HPDE6-E6E7 (cell line): ENCODE data around the gene UQCR11.

ENCODE experiments used
- DNase-seq: peaks from one replicate; pipeline ENCODE4 v3.0.0; 2011; ENCODE audit warnings: missing footprints; ENCODE audit errors: extremely low spot score

Gene UQCR11

DNA sequence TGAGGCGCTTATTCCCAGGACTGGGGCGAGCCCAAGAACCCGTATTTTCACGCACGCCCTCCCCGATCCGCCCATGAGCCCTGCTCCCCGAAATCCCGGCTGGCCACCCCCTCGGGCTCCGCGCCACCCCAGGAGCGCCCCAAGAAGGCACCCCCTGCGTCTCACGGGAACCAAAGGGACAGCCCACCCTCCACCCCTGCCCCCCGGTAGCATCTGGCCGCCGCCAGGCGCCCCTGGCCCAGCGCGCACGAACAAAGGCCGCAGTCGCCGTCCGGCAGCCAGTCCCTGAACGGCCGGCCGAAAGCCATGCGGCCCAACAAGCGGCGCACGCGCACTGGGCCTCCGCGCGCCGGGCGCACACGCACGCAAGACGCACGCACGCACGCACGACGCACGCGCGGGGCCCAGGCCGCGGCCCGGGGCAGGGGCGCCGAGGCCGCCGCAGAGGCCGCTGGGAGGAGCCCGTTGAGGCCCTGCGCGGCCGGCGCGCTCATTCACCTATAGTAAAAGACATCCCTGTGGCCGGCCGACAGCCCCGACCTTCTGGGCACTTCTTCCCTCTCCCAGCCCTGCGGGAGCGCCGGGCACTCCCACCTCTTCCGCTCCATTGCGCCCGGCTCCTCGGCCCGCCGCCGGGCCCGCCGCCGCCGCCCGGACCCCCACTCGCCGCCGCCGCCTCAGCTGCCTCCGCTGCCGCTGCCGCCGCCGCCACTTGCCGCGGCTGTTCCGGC, 13.1 kb downstream of the UQCR11 start:
- peak; percentile 87 for DNase-seq

DNA sequence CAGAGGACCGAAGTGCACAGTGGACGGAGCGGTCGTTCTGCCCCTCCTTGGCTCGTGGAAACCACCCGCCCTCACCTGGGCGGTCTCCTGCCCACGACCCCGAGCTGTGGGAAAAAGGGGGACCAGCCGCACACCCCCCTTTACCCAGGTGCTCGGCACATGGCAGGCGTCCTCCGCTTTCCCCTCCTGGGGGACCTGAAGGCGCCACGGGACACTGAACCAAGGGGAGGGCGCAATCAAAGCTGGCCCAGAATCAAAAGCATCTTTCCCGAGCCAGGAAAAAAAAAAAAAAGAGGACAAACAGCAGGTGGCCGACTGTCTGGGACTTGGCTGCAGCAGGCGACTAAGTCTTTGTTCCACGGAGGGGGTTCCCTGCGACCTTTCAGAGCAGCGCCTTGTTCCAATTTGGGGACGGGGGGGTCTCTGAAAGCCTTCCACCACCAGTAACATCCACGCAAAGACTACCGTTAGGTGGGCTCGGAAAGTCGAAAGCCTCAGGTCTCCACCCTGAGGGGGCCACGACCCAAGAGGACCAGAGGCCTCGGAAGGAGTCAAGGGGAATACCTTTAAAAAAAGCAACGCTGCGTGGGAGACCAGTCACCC, 13.7 kb downstream of the UQCR11 start:
- DNase-seq = no peak

DNA sequence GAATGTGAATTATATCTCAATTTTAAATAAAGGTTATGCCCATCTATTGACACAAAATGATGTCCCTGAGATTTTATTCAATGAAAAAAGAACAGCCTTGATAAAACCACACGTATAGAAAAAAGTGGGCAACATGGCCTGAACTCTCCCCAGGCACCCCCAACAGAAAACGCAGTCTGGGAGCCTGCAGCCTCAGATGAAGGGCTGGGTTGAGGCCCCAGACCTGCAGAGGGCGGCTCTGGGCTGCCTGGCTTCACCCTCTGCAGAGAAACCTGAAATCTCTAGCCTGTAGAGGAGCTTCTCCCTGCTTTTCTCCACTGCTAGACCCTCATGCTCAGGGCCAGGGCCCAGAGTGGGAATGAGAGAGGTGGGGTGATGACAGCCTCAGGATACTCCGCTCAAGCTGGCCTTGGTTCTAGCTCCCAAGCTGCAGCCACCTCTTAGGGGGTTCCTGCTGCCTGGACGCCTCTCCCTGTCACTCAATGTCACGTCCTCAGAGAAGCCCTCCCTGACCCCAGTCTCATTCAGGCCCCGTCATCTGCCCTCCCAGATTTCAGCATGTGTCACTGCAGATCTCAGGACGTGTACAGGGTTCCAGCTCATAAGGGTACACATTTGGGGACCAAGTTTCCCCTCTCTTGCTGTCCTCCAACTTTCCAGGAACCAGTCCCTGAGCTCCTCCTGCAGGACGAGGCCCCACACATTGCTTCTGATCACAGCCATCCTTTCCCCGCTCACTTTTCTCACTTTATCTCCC, 14.4 kb downstream of the UQCR11 start:
- DNase-seq = no peak

DNA sequence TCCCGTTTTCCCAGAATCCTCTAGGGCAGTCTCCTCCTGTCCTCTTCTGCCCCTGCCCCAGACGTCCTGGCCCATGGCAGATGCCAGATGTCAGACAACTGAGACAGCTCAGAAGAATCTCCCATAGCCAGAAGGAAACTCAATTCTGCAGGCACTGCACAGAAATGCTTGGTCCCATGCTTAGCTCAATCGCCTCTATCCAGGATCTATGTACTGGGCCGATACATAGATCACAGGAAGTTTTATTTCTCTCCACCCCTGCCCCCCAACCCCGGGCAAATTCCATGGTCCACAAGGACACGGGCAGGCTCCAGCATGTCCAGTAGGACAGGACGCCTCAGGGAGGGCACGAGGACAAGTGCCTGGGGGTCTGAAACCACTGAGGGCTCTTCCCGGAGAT, 17.4 kb downstream of the UQCR11 start:
- DNase-seq = no peak

DNA sequence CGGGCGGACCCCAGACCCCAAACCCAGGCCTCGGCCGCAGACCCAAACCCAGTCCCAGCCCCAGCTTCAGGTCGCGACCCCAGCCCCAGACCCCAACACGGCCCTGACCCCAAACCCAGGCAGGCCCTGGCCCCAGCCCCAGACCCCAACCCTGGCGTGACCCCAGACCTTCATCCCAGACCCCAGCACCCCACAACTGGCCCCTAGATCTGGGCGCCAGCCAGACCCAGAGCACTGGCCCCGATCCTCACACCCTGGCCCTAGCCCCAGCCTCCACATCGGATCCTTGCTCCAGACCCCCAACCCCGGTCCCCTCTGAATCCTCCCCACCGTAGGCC, 20.1 kb downstream of the UQCR11 start:
- no peak for DNase-seq

DNA sequence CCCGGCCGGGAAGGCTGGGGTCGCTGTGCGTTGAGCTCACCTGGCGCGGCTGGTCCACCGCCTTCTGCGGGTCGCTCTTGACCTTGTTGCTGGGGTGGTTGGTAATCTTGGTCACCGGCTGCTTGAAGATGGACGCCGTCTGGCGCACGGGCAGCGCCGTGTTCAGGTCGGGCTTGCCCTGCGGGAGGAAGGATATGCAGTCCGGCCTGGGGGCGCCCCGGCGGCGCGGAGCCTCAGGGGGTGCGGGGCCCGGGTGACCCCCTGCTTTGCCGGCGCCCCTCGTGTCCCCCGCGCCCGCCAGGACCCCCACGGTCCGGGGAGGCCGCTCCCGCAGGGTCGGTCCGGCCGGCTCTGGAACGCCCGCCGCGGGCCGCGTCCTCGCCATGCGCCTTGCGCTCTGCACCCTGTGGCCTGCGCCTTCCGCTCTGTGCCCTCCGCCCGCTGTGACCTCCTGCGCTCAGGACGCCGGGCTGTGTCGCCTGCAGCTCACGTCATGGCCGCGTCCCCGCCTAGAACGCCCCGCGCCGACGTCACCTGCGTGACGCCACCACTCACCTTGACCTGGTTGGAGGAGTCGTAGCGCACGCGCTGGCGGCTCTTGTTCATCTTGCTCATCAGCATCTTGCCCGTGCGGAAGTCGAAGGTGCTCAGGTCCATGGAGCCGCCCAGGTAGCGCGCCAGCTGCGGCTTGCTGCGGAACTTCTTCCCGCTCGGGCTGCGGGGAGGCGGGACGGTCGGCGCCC, 20.6 kb downstream of the UQCR11 start:
- DNase-seq = no peak

DNA sequence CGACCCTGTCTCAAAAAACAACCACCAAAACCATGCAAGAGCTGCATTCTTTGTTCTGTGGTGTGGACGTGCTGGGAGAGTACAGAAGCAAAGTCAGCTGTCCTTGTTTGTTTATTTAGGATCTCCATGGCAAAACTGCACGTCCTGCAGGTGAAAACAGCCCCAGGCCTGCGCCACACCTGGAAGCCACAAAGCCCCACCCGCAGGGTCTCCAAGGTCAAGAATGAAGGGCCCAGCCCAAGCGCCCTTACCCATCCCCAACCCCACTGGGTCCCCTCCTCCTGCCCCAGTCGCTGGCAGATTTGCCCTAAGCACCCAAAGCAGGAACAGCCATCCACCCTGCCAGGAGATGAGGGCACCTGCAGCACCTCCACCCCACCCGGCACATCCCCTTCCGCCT, 23.1 kb downstream of the UQCR11 start:
- DNase-seq = no peak

DNA sequence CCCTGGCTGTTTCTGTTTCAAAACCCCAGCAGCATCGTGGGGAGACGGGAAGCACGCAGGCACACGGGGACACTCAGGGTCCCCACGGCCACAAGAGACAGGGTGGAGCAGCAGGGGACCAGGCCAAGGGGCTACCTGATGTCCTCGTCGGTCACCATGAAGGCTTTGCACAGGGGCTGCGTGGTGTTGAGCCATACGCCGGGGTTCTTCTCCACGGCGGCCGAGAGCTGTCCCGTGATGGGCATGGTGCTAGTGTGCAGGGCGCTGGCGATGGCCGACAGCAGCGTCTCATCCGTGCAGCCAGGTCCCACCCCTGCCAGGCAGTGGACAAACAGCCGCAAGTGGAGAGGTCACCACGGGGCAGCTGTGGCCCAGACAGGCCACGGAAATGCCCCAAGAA, 24.3 kb downstream of the UQCR11 start:
- no peak for DNase-seq

DNA sequence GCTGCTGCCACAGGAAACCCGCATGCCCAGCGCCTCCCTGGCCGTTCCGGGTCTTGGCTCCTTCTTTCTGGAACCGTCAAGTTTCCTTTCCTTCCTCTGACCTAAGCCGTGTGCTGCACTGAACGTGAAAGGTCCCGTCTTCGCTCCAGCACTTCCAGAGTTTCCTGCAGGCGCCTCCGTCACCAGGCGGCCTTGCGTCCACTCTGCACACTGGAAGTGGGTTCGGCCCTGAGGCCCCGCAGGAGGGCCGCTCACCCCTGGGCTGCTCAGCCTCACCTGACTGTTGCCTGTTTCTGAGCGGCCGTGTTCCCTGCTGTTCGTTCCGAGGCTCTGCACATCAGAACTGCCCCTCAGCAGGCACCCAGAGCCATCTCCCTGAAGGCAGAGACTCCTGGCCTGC, 24.9 kb downstream of the UQCR11 start:
- DNase-seq = no peak

DNA sequence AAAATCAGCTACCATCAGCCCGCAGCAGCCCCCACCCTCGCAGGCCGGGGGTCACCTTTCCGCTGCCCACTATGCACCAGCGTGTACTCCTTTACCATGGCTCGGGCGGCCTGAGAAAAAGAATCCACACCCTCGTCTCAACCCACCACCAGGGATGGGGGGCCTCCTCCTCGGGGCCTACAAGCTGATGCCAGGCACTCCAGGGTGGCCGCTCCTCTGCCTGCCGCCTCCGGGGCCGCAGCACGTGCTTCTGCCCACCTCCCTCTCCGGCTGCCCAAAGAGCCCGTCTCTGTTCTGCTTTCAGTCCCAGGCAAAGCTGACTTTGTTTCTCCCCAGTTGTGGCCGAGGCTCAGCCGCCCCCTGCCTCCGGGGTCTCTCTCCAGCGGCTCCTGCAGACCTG, 26.0 kb downstream of the UQCR11 start:
- DNase-seq = no peak

DNA sequence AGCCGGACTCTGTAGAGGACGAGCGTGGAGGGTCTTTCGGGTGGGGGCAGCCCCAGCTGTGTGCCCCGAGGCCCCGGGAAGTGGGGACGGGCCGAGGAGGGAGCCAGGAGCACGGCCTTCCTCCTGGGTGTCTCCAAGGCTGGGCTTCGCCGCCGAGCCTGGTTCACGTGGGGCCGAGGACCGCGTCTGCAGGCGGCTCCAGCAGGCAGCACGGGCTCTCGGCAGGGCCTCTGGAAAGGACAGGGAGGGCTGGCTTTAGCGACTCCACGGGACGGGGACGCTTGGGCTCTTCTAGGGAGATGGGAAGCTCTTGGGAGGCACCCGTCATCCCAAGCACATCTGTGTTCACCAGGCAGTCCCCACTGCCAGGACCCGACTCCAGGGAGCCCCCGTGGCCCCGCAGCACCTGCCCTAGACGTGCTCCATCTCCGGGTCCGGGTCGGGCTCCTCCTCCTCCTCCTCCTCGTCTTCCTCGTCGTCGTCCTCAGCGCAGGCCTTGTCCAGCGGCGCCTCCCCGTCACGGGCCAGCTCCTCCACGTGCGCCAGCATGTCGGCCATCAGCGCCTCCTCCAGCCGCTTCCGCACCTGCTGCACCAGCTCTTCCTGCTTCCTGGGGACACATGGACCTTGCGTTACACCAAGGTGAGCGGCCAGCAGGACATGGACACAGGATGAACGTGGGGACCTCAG, 27.2 kb downstream of the UQCR11 start:
- no peak for DNase-seq

DNA sequence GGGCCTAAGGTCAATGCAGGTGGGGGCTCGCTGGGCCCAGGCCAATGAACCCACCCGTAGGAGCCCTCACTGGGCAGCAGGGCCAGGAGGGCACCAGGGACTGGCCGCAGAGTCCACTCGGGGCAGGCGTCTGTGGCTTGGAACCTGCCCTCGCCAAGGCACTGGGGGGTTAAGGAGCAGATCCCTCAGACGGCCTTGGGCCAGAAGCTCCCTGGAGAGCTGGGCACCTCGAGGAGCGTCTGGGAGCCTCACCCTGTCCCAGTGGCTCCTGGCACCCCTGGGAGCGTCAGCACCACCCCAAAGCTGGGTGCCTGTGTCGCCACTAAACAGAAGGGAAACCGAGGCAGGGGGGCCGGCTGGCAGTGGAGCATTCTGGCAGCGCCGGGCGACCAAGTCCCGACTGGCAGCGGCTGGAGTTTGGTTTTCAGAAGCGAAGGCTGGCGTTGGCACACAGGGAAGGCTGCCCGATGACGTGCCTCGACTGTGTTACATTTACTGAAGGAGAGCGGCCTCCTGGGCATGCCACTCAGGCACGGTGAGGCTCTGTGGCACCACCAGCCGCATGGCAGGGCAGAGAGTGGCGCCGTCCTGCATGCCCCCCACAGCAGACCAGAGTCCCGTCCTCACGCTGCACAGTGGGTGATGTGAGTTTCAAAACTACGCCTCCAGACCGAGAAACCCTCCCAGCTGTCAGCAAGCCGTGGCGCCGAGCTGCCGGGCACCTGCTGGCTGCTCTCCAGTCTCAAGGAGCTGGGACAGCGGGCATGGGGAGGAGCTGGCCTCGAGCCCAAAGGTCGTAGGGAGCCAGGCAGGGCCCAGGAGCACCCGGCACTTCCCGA, 28.0 kb downstream of the UQCR11 start:
- no peak for DNase-seq

DNA sequence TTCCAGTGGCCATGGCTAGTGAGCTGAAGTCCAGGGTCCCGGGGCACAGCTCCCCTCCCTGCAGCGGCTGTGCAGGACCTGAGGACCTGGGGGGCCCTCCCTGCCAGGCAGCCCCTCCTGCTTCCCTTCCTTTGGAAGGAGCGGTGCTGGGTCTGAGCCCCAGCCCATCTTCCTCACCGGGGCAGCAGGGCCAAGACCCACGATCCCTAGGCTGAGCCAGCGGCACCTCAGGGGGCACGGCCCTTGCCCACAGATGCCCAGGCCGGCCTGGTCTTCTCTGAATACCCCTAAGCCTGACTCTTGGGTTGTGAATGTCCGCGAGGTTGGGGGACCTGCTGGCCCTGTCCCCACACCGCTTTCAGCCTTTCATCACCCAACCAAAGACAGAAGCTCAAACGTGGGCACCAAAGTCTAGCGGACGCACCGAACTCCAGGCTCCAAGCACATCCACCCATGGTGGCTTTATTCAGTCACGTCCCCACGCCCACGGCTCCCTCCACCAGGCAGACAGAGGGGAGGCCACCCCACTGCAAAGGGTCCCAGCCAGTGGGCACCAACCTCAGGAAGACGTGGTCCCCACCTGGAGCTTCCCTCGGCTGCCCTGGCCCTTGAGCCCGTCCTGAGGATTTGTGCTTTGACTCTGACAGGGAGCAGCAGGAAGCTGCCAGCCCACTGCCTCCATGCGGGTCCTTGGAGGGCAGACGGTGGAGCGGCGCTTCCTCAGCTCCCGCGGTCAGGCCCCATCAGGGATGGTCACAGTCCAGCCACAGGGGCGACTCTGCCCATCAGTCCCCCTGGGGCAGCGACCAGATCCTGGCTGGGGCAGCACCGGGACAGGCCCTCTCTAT, 28.8 kb downstream of the UQCR11 start:
- DNase-seq = no peak

DNA sequence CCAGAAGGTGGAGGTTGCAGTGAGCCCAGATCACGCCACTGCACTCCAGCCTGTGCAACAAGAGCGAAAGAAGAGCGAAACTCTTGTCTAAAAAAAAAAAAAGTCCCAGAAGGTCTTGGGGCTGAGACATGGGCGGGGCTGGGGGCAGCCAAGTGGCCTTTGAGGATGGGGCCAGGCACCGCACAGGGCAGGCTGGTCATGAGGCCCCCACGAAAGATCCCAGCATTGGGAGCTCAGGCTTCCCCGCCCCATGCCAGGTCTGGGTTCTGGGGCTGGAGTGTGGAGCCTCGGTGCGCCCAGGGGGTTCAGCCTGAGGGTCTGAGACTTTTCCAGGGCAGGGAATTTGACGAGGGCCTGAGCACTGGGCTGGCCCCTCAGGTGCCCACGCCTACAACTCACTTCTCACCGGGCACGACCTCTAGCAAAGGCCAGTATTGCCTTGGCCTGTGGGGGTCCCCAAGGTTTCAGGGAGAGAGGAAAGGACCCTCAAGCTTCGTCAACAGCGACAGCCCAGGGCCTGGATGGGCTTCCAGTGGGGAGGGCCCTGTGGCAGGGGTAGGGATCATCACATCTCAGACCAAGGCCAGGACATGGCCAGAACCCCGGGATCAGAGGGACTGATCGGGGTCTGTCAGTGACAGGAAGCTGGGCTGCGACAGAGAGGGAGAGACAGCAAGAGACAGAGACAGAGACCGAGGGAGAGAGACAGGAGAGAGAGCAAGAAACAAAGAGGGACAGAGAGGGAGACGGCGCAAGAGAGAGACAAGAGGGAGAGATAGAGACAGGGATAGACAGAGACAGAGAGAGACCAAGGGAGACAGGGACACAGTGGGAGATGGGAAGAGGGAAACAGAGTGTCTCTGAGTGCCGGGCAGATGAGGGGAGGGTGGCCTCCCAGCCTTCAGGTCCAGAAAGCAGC, 29.7 kb downstream of the UQCR11 start:
- DNase-seq = no peak

DNA sequence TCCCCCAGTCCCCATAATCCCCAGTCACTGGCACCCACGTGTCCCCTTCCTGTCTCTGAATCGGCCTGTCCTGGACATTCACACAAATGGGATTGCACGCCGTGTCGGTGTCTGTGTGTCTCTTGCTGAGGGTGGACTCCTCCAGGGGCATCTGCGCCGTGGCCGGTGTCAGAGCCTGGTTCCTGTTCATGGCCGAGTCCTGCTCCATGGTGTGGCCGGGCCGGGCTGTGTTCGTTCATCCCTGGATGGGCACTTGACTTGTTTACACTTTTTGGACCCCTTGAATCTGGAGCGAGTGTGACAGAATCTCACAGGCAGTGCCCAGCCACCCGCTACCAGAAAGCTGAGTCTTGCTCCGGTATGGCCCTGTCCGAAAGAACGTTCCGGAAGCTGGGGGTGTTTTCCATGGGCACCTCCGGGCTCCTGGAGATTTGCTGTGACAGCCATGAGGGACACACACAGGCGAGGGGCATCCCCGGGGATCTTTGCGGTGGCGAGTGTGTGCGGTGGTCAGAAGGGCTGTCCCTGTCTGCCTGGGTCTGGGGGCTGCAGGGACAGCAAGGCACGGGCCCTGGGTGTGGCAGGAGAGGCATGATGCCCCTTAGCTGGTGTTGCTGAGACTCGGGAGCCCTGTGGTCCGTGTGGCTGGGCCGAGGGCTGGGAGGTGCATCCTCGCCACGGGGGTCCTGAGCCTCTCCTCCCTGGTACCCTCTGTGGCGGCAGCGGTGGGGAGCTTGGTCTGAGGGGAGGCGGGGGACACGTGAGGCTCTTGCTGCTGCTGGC, 30.7 kb downstream of the UQCR11 start:
- no peak for DNase-seq

DNA sequence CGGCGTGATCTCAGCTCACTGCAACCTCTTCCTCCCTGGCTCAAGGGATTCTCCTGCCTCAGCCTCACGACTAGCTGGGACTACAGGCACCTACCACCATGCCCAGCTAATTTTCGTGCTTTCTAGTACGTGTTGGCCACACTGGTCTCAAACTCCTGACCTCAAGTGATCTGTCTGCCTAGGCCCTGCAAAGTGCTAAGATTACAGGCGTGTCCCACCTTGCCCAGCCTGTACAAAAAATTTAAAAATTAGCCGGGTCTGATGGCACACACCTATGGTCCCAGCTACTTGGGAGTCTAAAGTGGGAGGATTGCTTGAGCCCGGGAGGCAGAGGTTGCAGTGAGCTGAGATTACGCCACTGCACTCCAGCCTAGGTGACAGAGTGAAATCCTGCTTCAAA, 32.5 kb downstream of the UQCR11 start:
- no peak for DNase-seq

DNA sequence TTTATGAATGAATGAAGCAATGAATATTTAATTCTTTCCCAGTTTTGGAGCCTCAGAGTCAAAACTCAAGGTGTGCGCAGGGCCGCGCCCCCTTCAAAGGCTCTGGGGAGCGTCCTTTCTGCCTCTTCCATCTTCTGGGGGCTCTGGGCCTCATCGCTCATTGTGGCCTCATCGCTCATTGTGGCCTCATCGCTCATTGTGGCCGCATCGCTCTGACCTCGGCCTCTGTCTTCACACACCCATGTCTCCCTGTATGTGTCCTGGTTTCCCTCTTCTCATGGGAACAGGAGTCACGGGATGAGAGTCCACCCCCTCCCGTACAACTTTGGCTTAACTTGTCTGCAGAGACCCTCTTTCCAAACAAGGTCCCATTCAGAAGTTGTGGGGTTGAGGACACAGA, 33.9 kb downstream of the UQCR11 start:
- no peak for DNase-seq

DNA sequence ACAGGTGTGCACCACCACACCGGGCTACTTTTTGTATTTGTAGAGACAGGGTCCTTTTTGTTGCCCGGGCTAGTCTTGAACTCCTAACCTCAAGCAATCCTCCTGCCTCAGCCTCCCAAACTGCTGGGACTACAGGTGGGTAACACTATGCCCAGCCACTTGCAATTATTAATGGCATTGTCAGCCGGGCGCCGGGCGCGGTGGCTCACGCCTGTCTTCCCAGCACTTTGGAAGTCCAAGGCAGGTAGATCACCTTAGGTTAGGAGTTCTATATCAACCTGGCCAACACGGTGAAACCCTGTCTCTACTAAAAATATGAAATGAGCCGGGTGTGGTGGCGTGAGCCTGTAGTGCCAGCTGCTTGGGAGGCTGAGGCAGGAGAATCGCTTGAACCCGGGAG, 34.4 kb downstream of the UQCR11 start:
- no peak for DNase-seq
